HEK293 (cell line): ENCODE results near the gene SETMAR.

Experiments
- ATF2 ChIP-seq: fragments of 450-650 bp; formaldehyde crosslinking; IDR thresholded peaks from 2 replicates; pipeline ENCODE4 v1.5.1; 2016; ENCODE audit warnings: missing biosample characterization, missing genetic modification characterization, low read depth
- INSM2 ChIP-seq: fragments of 450-650 bp; formaldehyde crosslinking; IDR thresholded peaks from 2 replicates; pipeline ENCODE4 v1.5.1; 2016; ENCODE audit warnings: missing biosample characterization, missing genetic modification characterization
- KLF16 ChIP-seq: fragments of 450-650 bp; formaldehyde crosslinking; IDR thresholded peaks from 2 replicates; pipeline ENCODE4 v1.5.1; 2017; ENCODE audit warnings: missing biosample characterization, missing genetic modification characterization
- KLF17 ChIP-seq: fragments of 450-650 bp; formaldehyde crosslinking; IDR thresholded peaks from 2 replicates; pipeline ENCODE4 v1.5.1; 2016; ENCODE audit warnings: missing biosample characterization, missing genetic modification characterization
- SALL2 ChIP-seq: fragments of 450-650 bp; formaldehyde crosslinking; IDR thresholded peaks from 2 replicates; pipeline ENCODE4 v1.5.0; 2017; ENCODE audit warnings: missing biosample characterization, mild to moderate bottlenecking, missing genetic modification characterization, borderline replicate concordance
- ZBTB1 ChIP-seq: fragments of 450-650 bp; formaldehyde crosslinking; IDR thresholded peaks from 2 replicates; pipeline ENCODE4 v1.5.1; 2016; ENCODE audit warnings: missing biosample characterization, missing genetic modification characterization
- ZBTB49 ChIP-seq: fragments of 450-650 bp; formaldehyde crosslinking; IDR thresholded peaks from 2 replicates; pipeline ENCODE4 v1.5.1; 2016; ENCODE audit warnings: missing biosample characterization, missing genetic modification characterization, low read depth
- ZNF148 ChIP-seq: fragments of 450-650 bp; formaldehyde crosslinking; IDR thresholded peaks from 2 replicates; pipeline ENCODE4 v1.5.0; 2017; ENCODE audit warnings: missing biosample characterization, missing genetic modification characterization, borderline replicate concordance
- ZNF155 ChIP-seq: fragments of 450-650 bp; formaldehyde crosslinking; IDR thresholded peaks from 2 replicates; pipeline ENCODE4 v1.5.1; 2016; ENCODE audit warnings: missing biosample characterization, missing genetic modification characterization
- ZNF239 ChIP-seq: fragments of 450-650 bp; formaldehyde crosslinking; IDR thresholded peaks from 2 replicates; pipeline ENCODE4 v1.5.1; 2016; ENCODE audit warnings: missing biosample characterization, missing genetic modification characterization
- ZNF335 ChIP-seq: fragments of 450-650 bp; formaldehyde crosslinking; conservative IDR thresholded peaks from 2 replicates; pipeline ENCODE4 v1.5.1; 2016; ENCODE audit warnings: missing biosample characterization, missing genetic modification characterization
- ZNF350 ChIP-seq: fragments of 450-650 bp; formaldehyde crosslinking; IDR thresholded peaks from 2 replicates; pipeline ENCODE4 v1.5.0; 2017; ENCODE audit warnings: missing biosample characterization, mild to moderate bottlenecking, missing genetic modification characterization
- ZNF362 ChIP-seq: fragments of 450-650 bp; formaldehyde crosslinking; IDR thresholded peaks from 2 replicates; pipeline ENCODE4 v1.5.1; 2016; ENCODE audit warnings: missing biosample characterization, missing genetic modification characterization
- ZNF366 ChIP-seq: fragments of 450-650 bp; formaldehyde crosslinking; conservative IDR thresholded peaks from 2 replicates; pipeline ENCODE4 v1.5.1; 2016; ENCODE audit warnings: missing biosample characterization, missing genetic modification characterization
- ZNF398 ChIP-seq: fragments of 450-650 bp; formaldehyde crosslinking; IDR thresholded peaks from 2 replicates; pipeline ENCODE4 v1.5.1; 2017; ENCODE audit warnings: missing biosample characterization, missing genetic modification characterization
- ZNF529 ChIP-seq: fragments of 450-650 bp; formaldehyde crosslinking; IDR thresholded peaks from 2 replicates; pipeline ENCODE4 v1.5.1; 2017; ENCODE audit warnings: missing genetic modification characterization, missing biosample characterization; ENCODE audit not compliant: insufficient replicate concordance
- ZNF548 ChIP-seq: fragments of 450-650 bp; formaldehyde crosslinking; IDR thresholded peaks from 2 replicates; pipeline ENCODE4 v1.5.1; 2016; ENCODE audit warnings: missing biosample characterization, missing genetic modification characterization
- ZNF596 ChIP-seq: fragments of 450-650 bp; IDR thresholded peaks from 2 replicates; pipeline ENCODE4 v1.5.0; 2018; ENCODE audit warnings: missing biosample characterization, mild to moderate bottlenecking, missing genetic modification characterization, moderate library complexity
- ZNF610 ChIP-seq: fragments of 450-650 bp; formaldehyde crosslinking; IDR thresholded peaks from 2 replicates; pipeline ENCODE4 v1.5.1; 2016; ENCODE audit warnings: missing biosample characterization, missing genetic modification characterization, borderline replicate concordance
- ZNF776 ChIP-seq: fragments of 450-650 bp; formaldehyde crosslinking; IDR thresholded peaks from 2 replicates; pipeline ENCODE4 v1.5.0; 2017; ENCODE audit warnings: missing biosample characterization, missing genetic modification characterization, borderline replicate concordance
- ZNF777 ChIP-seq: fragments of 450-650 bp; formaldehyde crosslinking; IDR thresholded peaks from 2 replicates; pipeline ENCODE4 v1.5.1; 2017; ENCODE audit warnings: missing biosample characterization, missing genetic modification characterization, borderline replicate concordance
- ZNF837 ChIP-seq: fragments of 450-650 bp; formaldehyde crosslinking; IDR thresholded peaks from 2 replicates; pipeline ENCODE4 v1.5.1; 2016; ENCODE audit warnings: missing biosample characterization, missing genetic modification characterization
- ZSCAN4 ChIP-seq: fragments of 450-650 bp; formaldehyde crosslinking; IDR thresholded peaks from 2 replicates; pipeline ENCODE4 v1.5.1; 2017; ENCODE audit warnings: missing biosample characterization, missing genetic modification characterization
- ZXDB ChIP-seq: fragments of 450-650 bp; formaldehyde crosslinking; IDR thresholded peaks from 2 replicates; pipeline ENCODE4 v1.5.1; 2016; ENCODE audit warnings: missing biosample characterization, missing genetic modification characterization

Gene SETMAR

GRCh38 chr3:4320096-4320911 is 17.1 kb downstream of the SETMAR start (continued):
- TF ChIP-seq ZNF148 (tag by site-specific recombination): no peak
- TF ChIP-seq KLF16 (tag by site-specific recombination): no peak
- no peak; the same call in 1 of the 2 replicates for TF ChIP-seq ZNF350 (tag by site-specific recombination)
- no peak for TF ChIP-seq ZNF362 (tag by site-specific recombination)
- TF ChIP-seq SALL2 (tag by site-specific recombination): no peak
- TF ChIP-seq ZNF335 (tag by site-specific recombination): peak; percentile 39; the same call in 1 of the 2 replicates
- peak; percentile 55; the same call in 1 of the 2 replicates for TF ChIP-seq ZNF398
- TF ChIP-seq ZNF548 (tag by site-specific recombination): no peak
- 0 out of 2 replicates have a peak, but pooled peaks have one; percentile 20 for TF ChIP-seq ZNF596 (tag by site-specific recombination)
- peak; percentile 63; the same call in 1 of the 2 replicates for TF ChIP-seq ZXDB
- TF ChIP-seq KLF17: peak; percentile 98
- no peak for TF ChIP-seq ZNF777 (tag by site-specific recombination)
- no peak for TF ChIP-seq ZNF837 (tag by site-specific recombination)
- TF ChIP-seq ZNF610 (tag by site-specific recombination): peak; percentile 80; the same call in 1 of the 2 replicates
- TF ChIP-seq ATF2 (tag by site-specific recombination): peak; percentile 53; the same call in 1 of the 2 replicates
- TF ChIP-seq ZNF155: no peak
- no peak for TF ChIP-seq INSM2 (tag by site-specific recombination)
- no peak for TF ChIP-seq ZNF529 (tag by site-specific recombination)
- TF ChIP-seq ZSCAN4 (tag by site-specific recombination): no peak
- TF ChIP-seq ZBTB49 (tag by site-specific recombination): no peak
- TF ChIP-seq ZNF239 (tag by site-specific recombination): no peak
- no peak for TF ChIP-seq ZNF776 (tag by site-specific recombination)
- no peak for TF ChIP-seq ZBTB1
- TF ChIP-seq ZNF366 (tag by site-specific recombination): no peak
